MM.1S (cell line): ENCODE data around the gene ID3.
A peak's percentile ranks its signal among the peaks of the same experiment; 100 is the strongest.

Source experiments
- DNase-seq: peaks from one replicate; pipeline ENCODE4 v3.0.0-alpha.2; 2015
- H2AFZ ChIP-seq: fragments of 300-600 bp; sonication (generic); 2 replicates; pipeline ENCODE4 v1.6.0; 2016; ENCODE audit warnings: antibody characterized with exemption, low read length
- H3F3A ChIP-seq: fragments of 300-600 bp; sonication (generic); 2 replicates; pipeline ENCODE4 v1.6.1; 2016; ENCODE audit warnings: mild to moderate bottlenecking, antibody characterized with exemption, low read length, moderate library complexity, mixed read lengths; ENCODE audit not compliant: insufficient read depth
- H3K27ac ChIP-seq: fragments of 300-600 bp; sonication (generic); 2 replicates; pipeline ENCODE4 v1.5.1; 2016; ENCODE audit warnings: mild to moderate bottlenecking, low read length
- H3K27me3 ChIP-seq: fragments of 300-600 bp; sonication (generic); replicated peaks from 2 replicates; pipeline ENCODE4 v1.6.0; 2016; ENCODE audit warnings: low read length; ENCODE audit not compliant: insufficient read depth
- H3K36me3 ChIP-seq: fragments of 300-600 bp; sonication (generic); replicated peaks from 2 replicates; pipeline ENCODE4 v1.6.1; 2016; ENCODE audit warnings: mild to moderate bottlenecking, low read length, mixed read lengths; ENCODE audit not compliant: insufficient read depth
- H3K4me1 ChIP-seq: fragments of 300-600 bp; sonication (generic); 2 replicates; pipeline ENCODE4 v1.6.1; 2016; ENCODE audit warnings: low read length, mixed read lengths
- H3K4me2 ChIP-seq: fragments of 300-600 bp; sonication (generic); 2 replicates; pipeline ENCODE4 v1.6.0; 2016; ENCODE audit warnings: low read depth, low read length
- H3K4me3 ChIP-seq: fragments of 300-600 bp; sonication (generic); 2 replicates; pipeline ENCODE4 v1.5.1; 2016; ENCODE audit warnings: low read length, mixed read lengths
- H3K79me2 ChIP-seq: fragments of 300-600 bp; sonication (generic); 2 replicates; pipeline ENCODE4 v1.6.1; 2016; ENCODE audit warnings: mixed run types, low read length, mixed read lengths
- H3K9ac ChIP-seq: fragments of 300-600 bp; sonication (generic); 2 replicates; pipeline ENCODE4 v1.6.1; 2016; ENCODE audit warnings: low read length, mixed read lengths
- H3K9me2 ChIP-seq: fragments of 300-600 bp; sonication (generic); replicated peaks from 2 replicates; pipeline ENCODE4 v1.6.1; 2016; ENCODE audit warnings: mild to moderate bottlenecking, low read length, mixed read lengths; ENCODE audit not compliant: insufficient read depth
- H3K9me3 ChIP-seq: fragments of 300-600 bp; sonication (generic); replicated peaks from 2 replicates; pipeline ENCODE4 v1.6.1; 2016; ENCODE audit warnings: mild to moderate bottlenecking, low read length, mixed read lengths; ENCODE audit not compliant: insufficient read depth
- H4K20me1 ChIP-seq: fragments of 300-600 bp; sonication (generic); 2 replicates; pipeline ENCODE4 v1.6.1; 2016; ENCODE audit warnings: mild to moderate bottlenecking, low read length, moderate library complexity, mixed read lengths; ENCODE audit not compliant: insufficient read depth
- EZH2 ChIP-seq: fragments of 300-600 bp; sonication (generic); optimal IDR thresholded peaks from 2 replicates; pipeline ENCODE3; 2017; ENCODE audit warnings: low read depth, mild to moderate bottlenecking, antibody characterized with exemption, low read length, mixed read lengths
- EZH2phosphoT487 ChIP-seq: fragments of 300-600 bp; sonication (generic); IDR thresholded peaks from 2 replicates; pipeline ENCODE4 v1.6.1; 2018; ENCODE audit warnings: antibody characterized with exemption, low read length
- TF ChIP-seq, protein P1 (sequence below): fragments of 300-600 bp; sonication (generic); IDR thresholded peaks from 2 replicates; pipeline ENCODE4 v1.5.1; 2016; ENCODE audit warnings: antibody characterized with exemption, low read length, mixed read lengths

Gene ID3

DNA sequence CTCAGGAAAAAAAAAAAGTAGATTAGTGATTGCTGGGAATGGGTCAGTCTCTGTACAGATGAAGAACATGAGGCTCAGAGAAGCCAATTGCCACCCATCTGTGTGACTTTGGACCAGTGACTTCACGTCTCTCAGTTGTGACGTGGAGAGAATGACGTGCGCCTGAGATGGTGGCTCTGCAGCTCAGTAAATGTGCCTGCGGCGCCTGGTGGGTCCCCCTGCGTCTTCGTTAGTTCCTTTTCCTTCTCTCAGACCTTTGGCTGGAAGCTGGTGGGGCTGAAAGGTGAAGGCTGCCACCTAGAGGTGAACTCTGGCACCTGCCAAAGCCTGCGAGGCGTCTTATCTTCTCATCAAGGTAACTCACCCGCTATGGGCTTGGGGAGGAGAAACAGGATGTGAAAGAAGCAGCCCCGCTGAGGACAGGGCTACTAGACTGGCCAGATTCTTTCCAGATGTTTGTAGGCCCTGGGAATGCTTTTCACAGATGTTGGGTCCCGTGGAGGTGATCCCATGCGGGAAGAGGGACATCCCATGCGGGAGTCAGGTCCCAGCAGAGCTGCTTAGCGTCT, 19.5 kb downstream of the ID3 start:
- Histone ChIP-seq H3F3A (peaks cover 6% of the 10 kb centered on the region; the same call in 1 of the 2 replicates), H3K79me2 (no peaks in the 10 kb centered on the region), H4K20me1 (no peaks in the 10 kb centered on the region), H3K27ac (no peak overlapping the region; the same call in 1 of the 2 replicates), H2AFZ (peak overlapping the region; percentile 81), H3K4me3 (peak overlapping the region; percentile 41; the same call in 1 of the 2 replicates), H3K4me2 (peak overlapping the region; percentile 86), H3K9ac (peak overlapping the region; percentile 34; the same call in 1 of the 2 replicates), H3K9me3 (no peaks in the 10 kb centered on the region), H3K36me3 (no peaks in the 10 kb centered on the region), H3K9me2 (no peaks in the 10 kb centered on the region), H3K4me1 (peaks cover 11% of the 10 kb centered on the region), H3K27me3 (no peaks in the 10 kb centered on the region)
- peak; percentile 96 for DNase-seq
- TF ChIP-seq EZH2: no peak
- TF ChIP-seq, protein P1, sequence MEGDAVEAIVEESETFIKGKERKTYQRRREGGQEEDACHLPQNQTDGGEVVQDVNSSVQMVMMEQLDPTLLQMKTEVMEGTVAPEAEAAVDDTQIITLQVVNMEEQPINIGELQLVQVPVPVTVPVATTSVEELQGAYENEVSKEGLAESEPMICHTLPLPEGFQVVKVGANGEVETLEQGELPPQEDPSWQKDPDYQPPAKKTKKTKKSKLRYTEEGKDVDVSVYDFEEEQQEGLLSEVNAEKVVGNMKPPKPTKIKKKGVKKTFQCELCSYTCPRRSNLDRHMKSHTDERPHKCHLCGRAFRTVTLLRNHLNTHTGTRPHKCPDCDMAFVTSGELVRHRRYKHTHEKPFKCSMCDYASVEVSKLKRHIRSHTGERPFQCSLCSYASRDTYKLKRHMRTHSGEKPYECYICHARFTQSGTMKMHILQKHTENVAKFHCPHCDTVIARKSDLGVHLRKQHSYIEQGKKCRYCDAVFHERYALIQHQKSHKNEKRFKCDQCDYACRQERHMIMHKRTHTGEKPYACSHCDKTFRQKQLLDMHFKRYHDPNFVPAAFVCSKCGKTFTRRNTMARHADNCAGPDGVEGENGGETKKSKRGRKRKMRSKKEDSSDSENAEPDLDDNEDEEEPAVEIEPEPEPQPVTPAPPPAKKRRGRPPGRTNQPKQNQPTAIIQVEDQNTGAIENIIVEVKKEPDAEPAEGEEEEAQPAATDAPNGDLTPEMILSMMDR: peak; percentile 97

DNA sequence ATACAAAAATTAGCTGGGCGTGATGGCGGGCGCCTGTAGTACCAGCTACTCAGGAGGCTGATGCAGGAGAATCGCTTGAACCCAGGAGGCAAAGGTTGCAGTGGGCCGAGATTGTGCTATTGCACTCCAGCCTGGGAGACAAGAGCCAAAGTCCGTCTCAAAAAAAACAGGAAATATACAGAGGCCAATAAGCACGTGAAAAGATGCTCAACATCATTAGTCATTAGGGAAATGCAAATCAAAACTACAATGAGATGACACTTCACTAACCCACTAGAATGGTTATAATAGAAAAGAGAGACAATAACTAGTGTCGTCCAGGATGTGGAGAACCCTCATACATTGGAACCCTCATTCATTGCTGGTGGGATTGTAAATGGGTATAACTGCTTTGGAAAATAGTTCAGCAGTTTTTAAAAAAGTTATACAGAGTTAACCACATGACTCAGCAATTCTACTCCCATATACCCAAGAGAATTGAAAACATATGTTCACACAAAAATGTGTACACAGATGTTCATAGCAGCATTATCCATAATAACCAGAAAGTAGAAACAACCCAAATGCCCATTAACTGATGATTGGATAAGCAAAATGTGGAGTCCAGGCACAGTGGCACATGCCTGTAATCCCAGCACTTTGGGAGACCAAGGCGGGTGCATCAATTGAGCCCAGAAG, 21.9 kb downstream of the ID3 start:
- no peak for DNase-seq
- TF ChIP-seq, protein P1: no peak
- TF ChIP-seq EZH2phosphoT487 (no peak), EZH2 (no peak)
- 0 out of 2 replicates have a peak overlapping the region, but pooled peaks have one; percentile 5 for H3K4me2 ChIP-seq

DNA sequence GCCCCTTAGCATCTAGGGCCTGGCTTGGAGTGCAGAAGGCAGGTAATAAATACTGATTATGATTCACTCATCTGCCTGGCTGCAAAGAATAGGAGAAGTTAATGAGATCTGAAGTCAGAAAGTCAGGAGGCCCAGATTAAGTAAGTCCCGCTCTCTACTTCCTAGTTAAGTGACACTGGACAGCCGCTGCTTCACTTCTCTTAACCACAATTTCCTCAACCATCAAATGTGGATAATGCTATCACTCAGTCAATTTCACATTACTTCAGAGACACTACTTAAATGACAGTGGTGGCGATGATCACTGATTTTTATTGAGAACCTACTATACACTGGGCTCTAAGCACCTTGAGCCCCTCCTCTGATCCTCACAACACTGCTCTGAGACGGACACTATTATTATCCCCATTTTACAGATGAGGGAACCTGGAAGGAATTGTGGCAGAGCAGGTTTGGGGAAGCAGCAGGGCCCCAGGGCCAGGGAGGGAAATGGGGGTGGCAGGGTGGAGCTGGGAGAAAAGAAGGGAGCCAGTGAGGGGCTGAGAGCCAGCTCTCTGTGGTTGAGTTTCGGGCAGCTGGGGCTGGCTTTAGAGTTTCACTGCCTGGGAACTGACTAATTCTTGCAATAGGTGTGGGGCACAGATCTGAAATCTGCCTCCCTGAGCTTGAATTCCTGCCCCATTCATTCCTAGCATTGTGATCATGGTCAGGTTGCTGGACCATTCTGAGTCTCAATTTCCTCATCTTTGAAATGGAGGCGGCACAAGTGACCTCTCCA, 25.9 kb downstream of the ID3 start:
- H3K4me2 ChIP-seq: peak overlapping the region; percentile 11; the same call in 1 of the 2 replicates

More for the DNA sequence above, 21.9 kb downstream of the ID3 start:
- Histone ChIP-seq H3K9me2 (no peaks in the 10 kb centered on the region), H3K4me1 (peaks cover 27% of the 10 kb centered on the region), H3F3A (peaks cover 19% of the 10 kb centered on the region), H2AFZ (no peak overlapping the region), H3K9ac (no peak overlapping the region), H4K20me1 (no peaks in the 10 kb centered on the region), H3K4me3 (no peak overlapping the region), H3K27ac (no peak overlapping the region), H3K9me3 (no peaks in the 10 kb centered on the region), H3K27me3 (no peaks in the 10 kb centered on the region), H3K79me2 (no peaks in the 10 kb centered on the region), H3K36me3 (no peaks in the 10 kb centered on the region)

More for the DNA sequence above, 25.9 kb downstream of the ID3 start:
- H3K9me2 ChIP-seq: no peaks in the 10 kb centered on the region
- no peaks in the 10 kb centered on the region for H3K9me3 ChIP-seq
- H3K27me3 ChIP-seq: no peaks in the 10 kb centered on the region
- no peaks in the 10 kb centered on the region for H3K36me3 ChIP-seq
- H4K20me1 ChIP-seq: no peaks in the 10 kb centered on the region
- H3K4me1 ChIP-seq: peaks cover 34% of the 10 kb centered on the region
- H3K9ac ChIP-seq: no peak overlapping the region
- no peak overlapping the region for H2AFZ ChIP-seq
- TF ChIP-seq, protein P1: no peak
- peak overlapping the region; percentile 3; the same call in 1 of the 2 replicates for H3K27ac ChIP-seq
- H3K79me2 ChIP-seq: peaks cover 22% of the 10 kb centered on the region
- H3K4me3 ChIP-seq: no peak overlapping the region
- peaks cover 39% of the 10 kb centered on the region for H3F3A ChIP-seq
- peak; percentile 9 for DNase-seq
